Tongue (tissue), 2 donors: ENCODE measurements around the gene NT5DC3. TPM values are rescaled to one million over a fixed set of nuclear protein-coding genes. Genes with fewer than 3 reads are reported as not detected.
A peak's percentile ranks its signal among the peaks of the same experiment; 100 is the strongest.
"Not testable (repeated sequence)": the region's sequence is repeated elsewhere in the genome, so short reads cannot be mapped to it uniquely, and the experiment has no call there.

Source experiments
- DNase-seq: peaks from one replicate; pipeline ENCODE4 v3.0.0-alpha.2; 2015
- total RNA-seq: library from RNA; depleted of rRNA; stranded (reverse); fragments of >200 nt; gene quantifications from one replicate; pipeline ENCODE4 v1.2.3, GENCODE V29; 2014

Gene NT5DC3
- total RNA-seq, 1 donor from 2014 or later: 16.0 TPM

GRCh38 chr12:103832048-103832997 is 8.7 kb downstream of the NT5DC3 start:
- DNase-seq: no peak

- no peak for DNase-seq
These were observed 10.2 kb downstream of the NT5DC3 start for GRCh38 chr12:103830730-103831320.

GRCh38 chr12:103830025-103830725 is 10.9 kb downstream of the NT5DC3 start:
- DNase-seq: no peak

- no peak for DNase-seq
These were observed 11.9 kb downstream of the NT5DC3 start for GRCh38 chr12:103829092-103829491.

GRCh38 chr12:103827911-103828391 is 13.1 kb downstream of the NT5DC3 start:
- DNase-seq: no peak

- no peak for DNase-seq
These were observed 16.2 kb downstream of the NT5DC3 start for GRCh38 chr12:103824845-103825244.

- no peak for DNase-seq
These were observed 16.7 kb downstream of the NT5DC3 start for GRCh38 chr12:103824290-103824689.

- no peak for DNase-seq
These were observed 17.2 kb downstream of the NT5DC3 start for GRCh38 chr12:103823871-103824270.

GRCh38 chr12:103821773-103822172 is 19.3 kb downstream of the NT5DC3 start:
- DNase-seq: peak; percentile 53

GRCh38 chr12:103820881-103821489 is 20.0 kb downstream of the NT5DC3 start:
- DNase-seq: no peak

GRCh38 chr12:103820361-103820760 is 20.7 kb downstream of the NT5DC3 start:
- DNase-seq: peak; percentile 37

- DNase-seq: no peak
These were observed 21.1 kb downstream of the NT5DC3 start for GRCh38 chr12:103819892-103820291.

GRCh38 chr12:103819312-103819711 is 21.7 kb downstream of the NT5DC3 start:
- no peak for DNase-seq

- DNase-seq: no peak
These were observed 23.2 kb downstream of the NT5DC3 start for GRCh38 chr12:103817791-103818190.

GRCh38 chr12:103816663-103817062 is 24.4 kb downstream of the NT5DC3 start:
- no peak for DNase-seq

- DNase-seq: no peak
These were observed 26.6 kb downstream of the NT5DC3 start for GRCh38 chr12:103814436-103814835.

- DNase-seq: no peak
These were observed 27.1 kb downstream of the NT5DC3 start for GRCh38 chr12:103813949-103814348.

GRCh38 chr12:103813426-103813825 is 27.6 kb downstream of the NT5DC3 start:
- DNase-seq: no peak

GRCh38 chr12:103812789-103813188 is 28.2 kb downstream of the NT5DC3 start:
- no peak for DNase-seq

GRCh38 chr12:103811791-103812190 is 29.2 kb downstream of the NT5DC3 start:
- DNase-seq: no peak

GRCh38 chr12:103810111-103810510 is 30.9 kb downstream of the NT5DC3 start:
- DNase-seq: peak; percentile 53

GRCh38 chr12:103809639-103810038 is 31.4 kb downstream of the NT5DC3 start:
- DNase-seq: not testable (repeated sequence)
